ENCODE measurements around the gene SNX25.
"Not testable (repeated sequence)": the region's sequence is repeated elsewhere in the genome, so short reads cannot be mapped to it uniquely, and the experiment has no call there.

SNX25 gene

DNA sequence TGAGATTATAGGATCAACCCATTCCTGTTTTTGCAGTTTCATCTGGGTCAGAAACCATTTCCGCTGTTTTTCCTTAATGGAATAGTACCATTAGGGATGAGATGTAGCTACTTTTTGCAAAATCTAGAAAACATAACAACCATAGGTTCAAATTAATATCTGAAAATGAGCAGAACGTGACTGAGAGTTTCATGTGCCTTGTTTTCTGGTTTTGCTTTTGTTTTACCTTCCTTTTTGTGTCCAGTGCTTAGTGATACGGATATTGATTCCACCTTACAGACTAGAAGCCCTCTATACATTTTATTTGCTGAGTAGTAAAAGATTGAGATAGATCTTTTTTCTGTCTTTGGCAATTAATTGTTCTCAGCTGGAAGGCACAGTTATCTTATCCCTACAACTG lies 46.5 kb downstream of the SNX25 start:
- H3K4me1 ChIP-seq (ENCODE audit: control insufficient read depth, low read length) = peaks cover 33% of the 10 kb centered on the region
- no peaks in the 10 kb centered on the region for H3K9me2 ChIP-seq (replicated peaks; ENCODE audit: control insufficient read depth, low read length)
- no peaks in the 10 kb centered on the region for H3K27me3 ChIP-seq (ENCODE audit: control insufficient read depth, low read length)
- peaks cover 38% of the 10 kb centered on the region for H3K36me3 ChIP-seq (ENCODE audit: control insufficient read depth, low read length)
- no peak for TF ChIP-seq EZH2phosphoT487 (IDR thresholded peaks at IDR 0.05; ENCODE audit: borderline replicate concordance, low read length)
- TF ChIP-seq, protein P1, sequence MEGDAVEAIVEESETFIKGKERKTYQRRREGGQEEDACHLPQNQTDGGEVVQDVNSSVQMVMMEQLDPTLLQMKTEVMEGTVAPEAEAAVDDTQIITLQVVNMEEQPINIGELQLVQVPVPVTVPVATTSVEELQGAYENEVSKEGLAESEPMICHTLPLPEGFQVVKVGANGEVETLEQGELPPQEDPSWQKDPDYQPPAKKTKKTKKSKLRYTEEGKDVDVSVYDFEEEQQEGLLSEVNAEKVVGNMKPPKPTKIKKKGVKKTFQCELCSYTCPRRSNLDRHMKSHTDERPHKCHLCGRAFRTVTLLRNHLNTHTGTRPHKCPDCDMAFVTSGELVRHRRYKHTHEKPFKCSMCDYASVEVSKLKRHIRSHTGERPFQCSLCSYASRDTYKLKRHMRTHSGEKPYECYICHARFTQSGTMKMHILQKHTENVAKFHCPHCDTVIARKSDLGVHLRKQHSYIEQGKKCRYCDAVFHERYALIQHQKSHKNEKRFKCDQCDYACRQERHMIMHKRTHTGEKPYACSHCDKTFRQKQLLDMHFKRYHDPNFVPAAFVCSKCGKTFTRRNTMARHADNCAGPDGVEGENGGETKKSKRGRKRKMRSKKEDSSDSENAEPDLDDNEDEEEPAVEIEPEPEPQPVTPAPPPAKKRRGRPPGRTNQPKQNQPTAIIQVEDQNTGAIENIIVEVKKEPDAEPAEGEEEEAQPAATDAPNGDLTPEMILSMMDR (IDR thresholded peaks at IDR 0.05; ENCODE audit: low read depth, low read length, poor library complexity, severe bottlenecking) = no peak
- H3K9me3 ChIP-seq (ENCODE audit: control insufficient read depth, insufficient read depth, low read length) = no peaks in the 10 kb centered on the region
- no peak overlapping the region for H3K27ac ChIP-seq (ENCODE audit: low read depth, low read length)
- H3K4me2 ChIP-seq (ENCODE audit: low read length) = no peak overlapping the region
- H3K4me3 ChIP-seq (ENCODE audit: low read length) = no peak overlapping the region
- no peaks in the 10 kb centered on the region for H4K20me1 ChIP-seq (ENCODE audit: control insufficient read depth, insufficient read depth, low read depth, low read length)
- H3K79me2 ChIP-seq (ENCODE audit: control insufficient read depth, low read length) = peaks cover 32% of the 10 kb centered on the region
- no peaks in the 10 kb centered on the region for H3F3A ChIP-seq (ENCODE audit: control insufficient read depth, insufficient read depth)

DNA sequence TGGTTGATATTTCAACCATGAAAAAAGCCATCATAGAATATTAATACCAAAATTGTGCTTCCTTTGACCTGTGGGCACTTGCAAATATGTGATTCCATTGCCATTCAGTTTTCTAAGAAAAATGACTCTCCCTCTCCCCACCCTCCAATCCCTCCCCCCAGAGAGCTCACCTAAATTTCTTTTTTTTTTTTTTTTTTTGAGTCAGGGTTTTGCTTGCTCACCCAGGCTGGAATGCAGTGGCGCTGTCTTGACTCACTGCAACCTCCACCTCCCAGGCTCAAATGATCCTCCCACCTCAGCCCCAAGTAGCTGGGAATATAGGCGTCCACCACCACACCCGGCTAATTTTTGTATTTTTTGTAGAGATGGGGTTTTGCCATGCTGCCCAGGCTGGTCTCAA lies 47.0 kb downstream of the SNX25 start:
- no peaks in the 10 kb centered on the region for H3K9me3 ChIP-seq (ENCODE audit: control insufficient read depth, insufficient read depth, low read length)
- no peak overlapping the region for H3K4me2 ChIP-seq (ENCODE audit: low read length)
- H3K27me3 ChIP-seq (ENCODE audit: control insufficient read depth, low read length) = no peaks in the 10 kb centered on the region
- no peak overlapping the region for H3K27ac ChIP-seq (ENCODE audit: low read depth, low read length)
- no peak for TF ChIP-seq EZH2phosphoT487 (IDR thresholded peaks at IDR 0.05; ENCODE audit: borderline replicate concordance, low read length)
- TF ChIP-seq, protein P1 (IDR thresholded peaks at IDR 0.05; ENCODE audit: low read depth, low read length, poor library complexity, severe bottlenecking) = no peak
- no peaks in the 10 kb centered on the region for H3F3A ChIP-seq (ENCODE audit: control insufficient read depth, insufficient read depth)
- H3K9me2 ChIP-seq (replicated peaks; ENCODE audit: control insufficient read depth, low read length) = no peaks in the 10 kb centered on the region
- peaks cover 35% of the 10 kb centered on the region for H3K79me2 ChIP-seq (ENCODE audit: control insufficient read depth, low read length)
- peaks cover 37% of the 10 kb centered on the region for H3K4me1 ChIP-seq (ENCODE audit: control insufficient read depth, low read length)
- H3K36me3 ChIP-seq (ENCODE audit: control insufficient read depth, low read length) = peaks cover 38% of the 10 kb centered on the region
- H4K20me1 ChIP-seq (ENCODE audit: control insufficient read depth, insufficient read depth, low read depth, low read length) = no peaks in the 10 kb centered on the region
- H3K4me3 ChIP-seq (ENCODE audit: low read length) = no peak overlapping the region

DNA sequence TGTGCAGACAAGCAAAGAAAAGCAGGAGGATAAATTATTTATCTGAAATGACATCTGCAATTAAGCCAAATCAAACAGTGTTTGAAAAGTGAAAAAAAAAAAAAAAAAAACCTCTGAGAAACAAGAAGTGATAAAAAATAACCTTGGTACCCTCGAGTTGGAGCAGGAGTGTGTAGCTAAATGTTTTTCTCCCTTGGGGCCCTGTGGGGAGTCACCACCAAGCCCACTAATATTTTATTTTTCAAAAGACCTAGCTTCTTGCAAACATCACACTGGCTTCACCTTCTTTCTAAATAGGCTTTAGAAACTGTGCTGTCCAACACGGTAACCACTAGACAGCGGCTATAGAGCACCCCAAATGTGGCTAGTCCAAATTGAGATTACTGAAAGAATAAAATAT lies 47.7 kb downstream of the SNX25 start:
- peaks cover 40% of the 10 kb centered on the region for H3K79me2 ChIP-seq (ENCODE audit: control insufficient read depth, low read length)
- TF ChIP-seq, protein P1 (IDR thresholded peaks at IDR 0.05; ENCODE audit: low read depth, low read length, poor library complexity, severe bottlenecking) = no peak
- no peak for TF ChIP-seq EZH2phosphoT487 (IDR thresholded peaks at IDR 0.05; ENCODE audit: borderline replicate concordance, low read length)
- peaks cover 38% of the 10 kb centered on the region for H3K36me3 ChIP-seq (ENCODE audit: control insufficient read depth, low read length)
- H3K9me3 ChIP-seq (ENCODE audit: control insufficient read depth, insufficient read depth, low read length) = no peaks in the 10 kb centered on the region
- H3K27me3 ChIP-seq (ENCODE audit: control insufficient read depth, low read length) = no peaks in the 10 kb centered on the region
- no peaks in the 10 kb centered on the region for H3K9me2 ChIP-seq (replicated peaks; ENCODE audit: control insufficient read depth, low read length)
- H3F3A ChIP-seq (ENCODE audit: control insufficient read depth, insufficient read depth) = no peaks in the 10 kb centered on the region
- no peak overlapping the region for H3K4me3 ChIP-seq (ENCODE audit: low read length)
- peaks cover 40% of the 10 kb centered on the region for H3K4me1 ChIP-seq (ENCODE audit: control insufficient read depth, low read length)
- H3K27ac ChIP-seq (ENCODE audit: low read depth, low read length) = no peak overlapping the region
- no peak overlapping the region for H3K4me2 ChIP-seq (ENCODE audit: low read length)
- H4K20me1 ChIP-seq (ENCODE audit: control insufficient read depth, insufficient read depth, low read depth, low read length) = no peaks in the 10 kb centered on the region

DNA sequence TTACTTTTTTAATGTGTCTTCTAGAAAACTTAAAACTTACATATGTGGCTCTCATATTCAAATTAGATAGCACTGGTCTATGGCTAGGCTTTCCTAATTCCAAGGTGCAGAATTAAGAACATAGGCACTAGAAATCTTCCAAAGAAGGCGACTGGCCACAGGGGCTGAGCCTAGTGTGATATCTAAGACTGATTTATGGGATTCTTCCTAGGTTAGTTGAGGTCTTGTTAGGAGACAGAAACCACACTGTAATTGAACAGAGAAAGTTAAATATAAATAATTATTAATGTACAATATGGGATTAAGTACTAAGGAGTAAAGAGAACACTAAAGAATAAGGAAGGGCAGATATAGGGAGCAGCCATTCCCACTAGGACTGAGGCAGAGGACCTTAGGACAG lies 48.3 kb downstream of the SNX25 start:
- Histone ChIP-seq H3K9me3 (ENCODE audit: control insufficient read depth, insufficient read depth, low read length) (no peaks in the 10 kb centered on the region), H3F3A (ENCODE audit: control insufficient read depth, insufficient read depth) (no peaks in the 10 kb centered on the region), H3K27me3 (ENCODE audit: control insufficient read depth, low read length) (no peaks in the 10 kb centered on the region), H3K4me2 (ENCODE audit: low read length) (no peak overlapping the region), H3K9me2 (replicated peaks; ENCODE audit: control insufficient read depth, low read length) (no peaks in the 10 kb centered on the region), H3K4me3 (ENCODE audit: low read length) (no peak overlapping the region), H3K36me3 (ENCODE audit: control insufficient read depth, low read length) (peaks cover 41% of the 10 kb centered on the region), H3K27ac (ENCODE audit: low read depth, low read length) (no peak overlapping the region), H3K4me1 (ENCODE audit: control insufficient read depth, low read length) (peaks cover 47% of the 10 kb centered on the region), H3K79me2 (ENCODE audit: control insufficient read depth, low read length) (peaks cover 38% of the 10 kb centered on the region), H4K20me1 (ENCODE audit: control insufficient read depth, insufficient read depth, low read depth, low read length) (no peaks in the 10 kb centered on the region)
- TF ChIP-seq, protein P1 (IDR thresholded peaks at IDR 0.05; ENCODE audit: low read depth, low read length, poor library complexity, severe bottlenecking) = no peak
- no peak for TF ChIP-seq EZH2phosphoT487 (IDR thresholded peaks at IDR 0.05; ENCODE audit: borderline replicate concordance, low read length)

DNA sequence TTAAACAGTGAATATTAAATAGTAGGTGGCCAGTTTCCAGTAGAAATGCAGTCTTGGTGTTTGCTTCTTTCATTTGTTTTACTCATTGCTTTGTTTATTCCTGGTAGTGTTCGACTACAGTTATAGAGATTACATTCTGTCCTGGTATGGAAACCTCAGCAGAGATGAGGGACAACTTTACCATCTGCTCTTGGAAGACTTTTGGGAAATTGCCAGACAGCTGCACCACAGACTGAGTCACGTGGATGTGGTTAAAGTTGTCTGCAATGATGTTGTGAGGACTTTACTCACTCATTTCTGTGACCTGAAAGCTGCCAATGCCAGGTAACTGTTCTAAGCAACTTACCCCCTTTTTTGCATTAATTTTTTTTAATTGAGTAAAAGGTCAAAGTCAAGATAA lies 49.3 kb downstream of the SNX25 start:
- not testable (repeated sequence) for H3K9me2 ChIP-seq (replicated peaks; ENCODE audit: control insufficient read depth, low read length); H4K20me1 ChIP-seq (ENCODE audit: control insufficient read depth, insufficient read depth, low read depth, low read length); H3F3A ChIP-seq (ENCODE audit: control insufficient read depth, insufficient read depth); H3K27ac ChIP-seq (ENCODE audit: low read depth, low read length); H3K4me3 ChIP-seq (ENCODE audit: low read length); H3K27me3 ChIP-seq (ENCODE audit: control insufficient read depth, low read length); H3K9me3 ChIP-seq (ENCODE audit: control insufficient read depth, insufficient read depth, low read length); H3K4me2 ChIP-seq (ENCODE audit: low read length)
- Histone ChIP-seq H3K36me3 (ENCODE audit: control insufficient read depth, low read length) (peaks cover 43% of the 10 kb centered on the region), H3K79me2 (ENCODE audit: control insufficient read depth, low read length) (peaks cover 44% of the 10 kb centered on the region), H3K4me1 (ENCODE audit: control insufficient read depth, low read length) (peaks cover 57% of the 10 kb centered on the region)
